Caco-2 (cell line): ENCODE results near the gene PSPN. TPM values are rescaled to one million over a fixed set of nuclear protein-coding genes. Genes with fewer than 3 reads are reported as not detected.

Source experiments
- BruUV-seq: library from RNA; stranded (reverse); fragments of 400-500 nt; replicated peaks from 2 replicates; lab custom pipeline; 2021; lab: Mats Ljungman, UMichigan
- CTCF ChIA-PET: fragments of 300-600 bp; sonication (Branson Sonifier 250); formaldehyde crosslinking; loops from one replicate; lab custom pipeline; 2022; ENCODE audit warnings: antibody characterized with exemption; lab: Charles Lee
- POLR2A ChIA-PET: fragments of 300-600 bp; sonication (Branson Sonifier 250); formaldehyde crosslinking; loops from one replicate; lab custom pipeline; 2022; ENCODE audit warnings: antibody characterized with exemption; lab: Charles Lee
- DNase-seq, 2 experiments: peaks; one replicate each; pipeline versions ENCODE4 v3.0.0 to v3.0.0-alpha.2; 2020 to 2022
- H3K27me3 ChIP-seq: replicated peaks from 2 replicates; pipeline ENCODE4 v1.6.0; 2011; ENCODE audit warnings: low read length; ENCODE audit not compliant: control insufficient read depth, insufficient read depth
- H3K36me3 ChIP-seq: 2 replicates; pipeline ENCODE4 v1.5.1; 2011; ENCODE audit warnings: low read length; ENCODE audit not compliant: control insufficient read depth, insufficient read depth
- H3K4me1 ChIP-seq: fragments of 250-450 bp; sonication (Bioruptor Pico); 2 replicates; pipeline ENCODE4 v1.5.1; 2020; ENCODE audit warnings: mild to moderate bottlenecking
- H3K4me3 ChIP-seq: 2 replicates; pipeline ENCODE4 v1.5.1; 2011; ENCODE audit warnings: low read depth, mild to moderate bottlenecking, control low read depth, low read length
- H3K9me3 ChIP-seq: fragments of 250-450 bp; sonication (Bioruptor Pico); 2 replicates; pipeline ENCODE4 v1.5.1; 2020; ENCODE audit warnings: mild to moderate bottlenecking, moderate library complexity
- H3K27ac Mint-ChIP-seq: one replicate; pipeline ENCODE4 v1.8.0; 2022; ENCODE audit warnings: mixed read lengths; ENCODE audit not compliant: unreplicated experiment
- H3K27me3 Mint-ChIP-seq: one replicate; pipeline ENCODE4 v1.8.0; 2022; ENCODE audit warnings: mixed read lengths; ENCODE audit not compliant: insufficient read depth, unreplicated experiment
- H3K36me3 Mint-ChIP-seq: one replicate; pipeline ENCODE4 v1.8.0; 2022; ENCODE audit warnings: mild to moderate bottlenecking, mixed read lengths; ENCODE audit not compliant: insufficient read depth, unreplicated experiment
- H3K4me1 Mint-ChIP-seq: one replicate; pipeline ENCODE4 v1.8.0; 2022; ENCODE audit warnings: low read depth, mixed read lengths; ENCODE audit not compliant: unreplicated experiment
- H3K4me3 Mint-ChIP-seq: one replicate; pipeline ENCODE4 v1.8.0; 2022; ENCODE audit warnings: mild to moderate bottlenecking, moderate library complexity, mixed read lengths; ENCODE audit not compliant: unreplicated experiment
- H3K9me3 Mint-ChIP-seq: one replicate; pipeline ENCODE4 v1.8.0; 2022; ENCODE audit warnings: mixed read lengths; ENCODE audit not compliant: unreplicated experiment
- CTCF ChIP-seq, 2 experiments: fragments of 200-600 bp in 1 of 2; IDR thresholded peaks; 1 replicate in 1 of 2; 2 replicates in 1 of 2; pipeline versions ENCODE4 v1.5.1 to v1.8.0; 2011 to 2022; ENCODE audit warnings: antibody characterized with exemption in 1 of 2, control low read depth in 1 of 2, inconsistent platforms in 1 of 2, low read depth in 1 of 2, low read length in 1 of 2, mild to moderate bottlenecking in 1 of 2, moderate library complexity in 1 of 2; ENCODE audit not compliant: insufficient read depth in 1 of 2, severe bottlenecking in 1 of 2, unreplicated experiment in 1 of 2
- intact Hi-C: fragments of 100-400 bp; cut with micrococcal nuclease; formaldehyde crosslinking; loops from one replicate; pipeline ENCODE4 v1.10.0; 2022; ENCODE audit not compliant: unreplicated experiment
- total RNA-seq: library from RNA; stranded (reverse); gene quantifications from 2 replicates; pipeline ENCODE4 v1.2.3, GENCODE V29; 2022

The PSPN gene
- total RNA-seq, 1 experiment from 2014 or later: 2.9 TPM

GRCh38 chr19:6343462-6343861 is 32.3 kb downstream of the PSPN start:
- no peak for TF ChIP-seq CTCF (IDR thresholded peaks at IDR 0.05; ENCODE audit: insufficient read depth in 1 of 2, low read depth in 1 of 2, low read length in 1 of 2, severe bottlenecking in 1 of 2, unreplicated experiment in 1 of 2)

GRCh38 chr19:6340493-6341201 is 35.1 kb downstream of the PSPN start:
- intact Hi-C loops: no loop called here
- no peaks in the 10 kb centered on the region for H3K27me3 ChIP-seq
- Mint-ChIP-seq H3K9me3 (no peaks in the 10 kb centered on the region), H3K27me3 (peaks cover 2% of the 10 kb centered on the region), H3K27ac (no peak overlapping the region), H3K4me3 (no peak overlapping the region), H3K36me3 (peaks cover 4% of the 10 kb centered on the region), H3K4me1 (no peaks in the 10 kb centered on the region)
- no peak for DNase-seq
- no peak overlapping the region for H3K4me3 ChIP-seq
- BruUV-seq: no TSS peak
- ChIA-PET POLR2A (interaction anchor here (0.6 kb wide), 1 partner anchor 27 kb away, joined by 7 read pairs; no protein-coding TSS in a partner anchor), CTCF (interaction anchor here (0.6 to 0.7 kb wide), 2 partner anchors 122 to 513 kb away, joined by 3 to 4 read pairs; no protein-coding TSS in a partner anchor)
- no peaks in the 10 kb centered on the region for H3K36me3 ChIP-seq
- TF ChIP-seq CTCF (IDR thresholded peaks at IDR 0.05; ENCODE audit: insufficient read depth in 1 of 2, low read depth in 1 of 2, low read length in 1 of 2, severe bottlenecking in 1 of 2, unreplicated experiment in 1 of 2): peak in 1 of 2 experiments; percentile 32
- H3K4me1 ChIP-seq: no peaks in the 10 kb centered on the region
- 0 out of 2 replicates have a peak, but pooled peaks cover 4% of the 10 kb centered on the region for H3K9me3 ChIP-seq

More at GRCh38 chr19:6343462-6343861, 32.3 kb downstream of the PSPN start:
- Mint-ChIP-seq H3K9me3 (no peaks in the 10 kb centered on the region), H3K27ac (no peak overlapping the region), H3K4me1 (no peaks in the 10 kb centered on the region), H3K4me3 (no peak overlapping the region), H3K27me3 (peaks cover 2% of the 10 kb centered on the region), H3K36me3 (peaks cover 4% of the 10 kb centered on the region)
- no peak for DNase-seq
- H3K4me3 ChIP-seq: no peak overlapping the region
- H3K4me1 ChIP-seq: no peaks in the 10 kb centered on the region
- H3K27me3 ChIP-seq: no peaks in the 10 kb centered on the region
- POLR2A ChIA-PET: no interaction called here
- intact Hi-C loops: no loop called here
- CTCF ChIA-PET: no interaction called here
- no TSS peak for BruUV-seq
- 0 out of 2 replicates have a peak, but pooled peaks cover 4% of the 10 kb centered on the region for H3K9me3 ChIP-seq
- no peaks in the 10 kb centered on the region for H3K36me3 ChIP-seq

GRCh38 chr19:6334490-6335285 is 41.0 kb downstream of the PSPN start:
- no TSS peak for BruUV-seq
- Mint-ChIP-seq H3K9me3 (no peaks in the 10 kb centered on the region), H3K4me1 (no peaks in the 10 kb centered on the region), H3K27me3 (no peaks in the 10 kb centered on the region), H3K27ac (no peak overlapping the region), H3K4me3 (no peak overlapping the region), H3K36me3 (no peaks in the 10 kb centered on the region)
- Histone ChIP-seq H3K4me3 (no peak overlapping the region), H3K27me3 (no peaks in the 10 kb centered on the region), H3K9me3 (no peaks in the 10 kb centered on the region), H3K4me1 (no peaks in the 10 kb centered on the region), H3K36me3 (no peaks in the 10 kb centered on the region)
- TF ChIP-seq CTCF (IDR thresholded peaks at IDR 0.05; ENCODE audit: insufficient read depth in 1 of 2, low read depth in 1 of 2, low read length in 1 of 2, severe bottlenecking in 1 of 2, unreplicated experiment in 1 of 2): no peak
- no peak for DNase-seq
- intact Hi-C loops: no loop called here
- POLR2A ChIA-PET: interaction anchor here (0.6 kb wide), 1 partner anchor 85 kb away, joined by 3 read pairs; no protein-coding TSS in a partner anchor
- CTCF ChIA-PET: interaction anchor here (0.9 kb wide), 1 partner anchor 348 kb away, joined by 3 read pairs; no protein-coding TSS in a partner anchor
